Esophagus (tissue), 2 donors: Measurements from ENCODE around the gene SSBP3. TPM values are rescaled to one million over a fixed set of nuclear protein-coding genes. Genes with fewer than 3 reads are reported as not detected.

Experiments
- H3K27ac ChIP-seq, 2 donors: one replicate each; pipeline ENCODE4 v1.5.1; 2013; ENCODE audit warnings: low read depth in 2 of 2, mild to moderate bottlenecking in 2 of 2, inconsistent platforms in 1 of 2, low read length in 1 of 2, moderate library complexity in 1 of 2
- H3K27me3 ChIP-seq, 2 donors: one replicate each; pipeline ENCODE4 v1.6.1; 2013; ENCODE audit warnings: low read length in 2 of 2, control low read depth in 1 of 2, mild to moderate bottlenecking in 1 of 2; ENCODE audit not compliant: insufficient read depth in 2 of 2, control insufficient read depth in 1 of 2
- H3K36me3 ChIP-seq, 2 donors: one replicate each; pipeline ENCODE4 v1.6.1; 2013; ENCODE audit warnings: low read length in 1 of 2; ENCODE audit not compliant: control insufficient read depth in 2 of 2, insufficient read depth in 2 of 2
- H3K4me1 ChIP-seq, 2 donors: one replicate each; pipeline ENCODE4 v1.6.1; 2013; ENCODE audit warnings: low read length in 1 of 2; ENCODE audit not compliant: control insufficient read depth in 2 of 2, insufficient read depth in 2 of 2
- H3K4me3 ChIP-seq, 2 donors: one replicate each; pipeline ENCODE4 v1.5.1; 2013; ENCODE audit warnings: low read length in 2 of 2, mild to moderate bottlenecking in 2 of 2, low read depth in 1 of 2, moderate library complexity in 1 of 2
- H3K9me3 ChIP-seq, 2 donors: one replicate each; pipeline ENCODE4 v1.6.1; 2013; ENCODE audit warnings: mild to moderate bottlenecking in 2 of 2, low read depth in 1 of 2, low read length in 1 of 2, moderate library complexity in 1 of 2; ENCODE audit not compliant: control insufficient read depth in 2 of 2, insufficient read depth in 1 of 2
- WGBS, 2 donors: extraction: QIAGEN DNeasy Blood & Tissue Kit; methylation state at CpG; one replicate each; pipeline ENCODE4 v1.1.7; 2013; 5-methylcytosine and 5-hydroxymethylcytosine counted together
- polyA plus RNA-seq, 2 donors: library from polyadenylated mRNA; stranded (reverse); fragments of 200-250 nt; gene quantifications; one replicate each; pipeline ENCODE4 v1.2.3, GENCODE V29; 2013
- donor health status: healthy with polysubstance abuse.
- donor health status: Bipolar disorder and iron deficiency.

SSBP3 gene
- polyA plus RNA-seq, 2 donors, result 30.7 to 39.0 TPM

GRCh38 chr1:54332781-54333585 lies 73.2 kb downstream of the SSBP3 start:
- WGBS, 2 donors, result 71 to 73% methylated on average over 21 of the region's 21 CpGs
- Histone ChIP-seq H3K4me3 (no peak overlapping the region), H3K27ac (peak overlapping the region in 1 of 2 donors; percentile 26), H3K36me3 (peaks cover 0 to 5% of the 10 kb centered on the region in 2 donors), H3K4me1 (peaks cover 27 to 45% of the 10 kb centered on the region in 2 donors), H3K9me3 (no peaks in the 10 kb centered on the region), H3K27me3 (no peaks in the 10 kb centered on the region)

GRCh38 chr1:54331843-54332463 lies 74.2 kb downstream of the SSBP3 start:
- Histone ChIP-seq H3K4me3 (no peak overlapping the region), H3K4me1 (peaks cover 28 to 42% of the 10 kb centered on the region in 2 donors), H3K36me3 (peaks cover 0 to 2% of the 10 kb centered on the region in 2 donors), H3K27me3 (no peaks in the 10 kb centered on the region), H3K27ac (peak overlapping the region in 1 of 2 donors; percentile 27), H3K9me3 (no peaks in the 10 kb centered on the region)
- 78 to 89% methylated on average over 3 of the region's 3 CpGs for WGBS, 2 donors

- no peaks in the 10 kb centered on the region for H3K27me3 ChIP-seq
- peak overlapping the region in 1 of 2 donors; percentile 44 for H3K27ac ChIP-seq
- H3K9me3 ChIP-seq, result no peaks in the 10 kb centered on the region
- H3K4me3 ChIP-seq, result no peak overlapping the region
- WGBS, 2 donors, result 63 to 67% methylated on average over 12 of the region's 12 CpGs
- no peaks in the 10 kb centered on the region for H3K36me3 ChIP-seq
- H3K4me1 ChIP-seq, result peaks cover 24 to 38% of the 10 kb centered on the region in 2 donors
Observed at GRCh38 chr1:54331091-54331772, 75.0 kb downstream of the SSBP3 start.

GRCh38 chr1:54329312-54330003 lies 76.7 kb downstream of the SSBP3 start:
- peak overlapping the region in 1 of 2 donors; percentile 52 for H3K27ac ChIP-seq
- 58 to 59% methylated on average over 5 of the region's 5 CpGs for WGBS, 2 donors
- H3K4me1 ChIP-seq, result peaks cover 25 to 38% of the 10 kb centered on the region in 2 donors
- H3K27me3 ChIP-seq, result no peaks in the 10 kb centered on the region
- H3K9me3 ChIP-seq, result no peaks in the 10 kb centered on the region
- H3K4me3 ChIP-seq, result no peak overlapping the region
- H3K36me3 ChIP-seq, result no peaks in the 10 kb centered on the region

- H3K4me3 ChIP-seq, result no peak overlapping the region
- H3K4me1 ChIP-seq, result peaks cover 31 to 48% of the 10 kb centered on the region in 2 donors
- 73 to 83% methylated on average over 12 of the region's 12 CpGs for WGBS, 2 donors
- no peaks in the 10 kb centered on the region for H3K27me3 ChIP-seq
- H3K27ac ChIP-seq, result peak overlapping the region; percentile 39 to 72
- no peaks in the 10 kb centered on the region for H3K36me3 ChIP-seq
- no peaks in the 10 kb centered on the region for H3K9me3 ChIP-seq
Observed at GRCh38 chr1:54328066-54328636, 78.0 kb downstream of the SSBP3 start.

- Histone ChIP-seq H3K9me3 (no peaks in the 10 kb centered on the region), H3K4me1 (peaks cover 32 to 46% of the 10 kb centered on the region in 2 donors), H3K27me3 (no peaks in the 10 kb centered on the region), H3K36me3 (no peaks in the 10 kb centered on the region), H3K27ac (peak overlapping the region; percentile 76 to 84), H3K4me3 (no peak overlapping the region)
- 51 to 64% methylated on average over 14 of the region's 14 CpGs for WGBS, 2 donors
Observed at GRCh38 chr1:54327386-54328065, 78.7 kb downstream of the SSBP3 start.

GRCh38 chr1:54326543-54327385 lies 79.4 kb downstream of the SSBP3 start:
- no peaks in the 10 kb centered on the region for H3K36me3 ChIP-seq
- no peaks in the 10 kb centered on the region for H3K9me3 ChIP-seq
- H3K4me1 ChIP-seq, result peaks cover 29 to 47% of the 10 kb centered on the region in 2 donors
- 44 to 54% methylated on average over 12 of the region's 12 CpGs for WGBS, 2 donors
- peak overlapping the region; percentile 76 to 84 for H3K27ac ChIP-seq
- no peaks in the 10 kb centered on the region for H3K27me3 ChIP-seq
- H3K4me3 ChIP-seq, result no peak overlapping the region

GRCh38 chr1:54325703-54326461 lies 80.3 kb downstream of the SSBP3 start:
- 79 to 81% methylated on average over 20 of the region's 20 CpGs for WGBS, 2 donors
- H3K9me3 ChIP-seq, result no peaks in the 10 kb centered on the region
- H3K4me1 ChIP-seq, result peaks cover 28 to 48% of the 10 kb centered on the region in 2 donors
- H3K4me3 ChIP-seq, result no peak overlapping the region
- no peaks in the 10 kb centered on the region for H3K27me3 ChIP-seq
- peak overlapping the region; percentile 76 to 84 for H3K27ac ChIP-seq
- H3K36me3 ChIP-seq, result no peaks in the 10 kb centered on the region
